T-helper 1 cell (primary cell): ENCODE results near the gene POU2AF1.

Source experiments
- DNase-seq, 5 donors: peaks; one replicate each; pipeline ENCODE4 v3.0.0-alpha.2; 2012 to 2020

POU2AF1 gene

DNA sequence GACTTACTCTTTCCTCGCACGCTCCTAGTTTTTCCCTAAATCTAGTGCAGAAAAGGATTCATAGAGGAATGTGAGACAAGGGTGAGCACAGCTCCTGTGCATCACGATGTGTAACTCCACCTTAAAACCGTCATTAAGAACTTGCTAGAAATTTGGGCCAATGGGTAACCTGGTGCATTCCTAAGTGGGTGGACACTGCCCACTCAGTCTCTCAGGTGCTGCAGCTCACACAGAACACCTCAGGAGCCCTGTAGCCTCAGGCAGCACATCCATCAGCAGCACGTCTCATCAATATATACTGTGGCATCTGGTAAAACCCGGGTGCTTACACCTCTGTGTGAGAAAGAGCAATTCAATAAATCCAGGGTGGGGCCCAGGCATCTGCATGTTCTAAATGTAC lies 68.4 kb downstream of the POU2AF1 start:
- no peak for DNase-seq

DNA sequence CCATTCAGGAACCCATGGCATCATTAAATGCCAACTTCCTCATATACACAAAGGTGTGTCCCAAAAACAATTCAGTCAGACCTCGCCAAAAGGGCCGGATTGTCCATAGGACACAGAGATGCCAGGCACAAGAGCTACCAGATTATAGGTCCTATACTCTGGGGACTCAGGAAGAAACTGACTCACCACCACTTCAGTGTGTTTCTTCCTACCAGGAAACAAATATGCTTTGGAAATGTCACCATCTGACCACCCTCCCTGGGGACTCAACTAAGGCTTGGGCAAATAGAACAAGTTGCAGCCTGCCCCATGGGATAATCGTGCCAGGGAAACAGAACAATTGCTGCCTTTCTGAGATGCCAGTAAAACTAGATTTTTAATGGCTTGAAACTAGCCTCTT lies 69.0 kb downstream of the POU2AF1 start:
- DNase-seq: no peak

DNA sequence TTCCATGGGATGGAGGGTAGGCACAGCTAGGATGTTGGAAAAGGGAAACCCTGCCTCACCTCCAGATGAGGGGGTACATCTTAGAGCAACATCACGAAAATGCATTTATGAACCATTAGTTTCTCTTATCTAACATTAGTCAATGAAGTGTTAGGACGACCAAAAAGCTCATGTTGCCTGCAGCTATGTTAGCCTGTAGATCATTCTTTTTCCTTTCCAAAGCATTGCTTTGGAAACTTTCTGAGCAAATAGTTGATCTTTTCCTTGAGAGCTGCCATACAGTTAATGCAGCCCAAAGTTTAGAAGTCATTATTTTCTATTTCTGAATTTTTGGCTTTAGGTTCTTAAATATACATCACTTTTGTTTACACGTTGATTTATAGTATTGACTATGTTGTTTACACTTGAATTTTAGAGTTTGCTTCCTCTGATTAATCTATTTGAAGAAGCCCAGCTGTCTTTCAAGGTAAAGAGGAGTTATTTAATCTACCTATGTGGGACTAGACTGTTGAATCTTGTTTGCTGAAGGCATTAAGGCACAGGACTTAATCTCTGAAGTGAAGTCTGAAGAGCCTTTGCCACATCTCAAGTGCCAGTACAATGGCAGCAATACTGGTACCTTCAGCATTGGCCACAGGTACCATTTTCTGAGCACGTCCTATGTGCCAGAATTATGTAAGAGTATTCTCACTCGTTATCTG lies 69.7 kb downstream of the POU2AF1 start:
- no peak for DNase-seq

- no peak for DNase-seq
These were observed 70.9 kb downstream of the POU2AF1 start for GRCh38 chr11:111308140-111308539.

GRCh38 chr11:111307472-111308108 lies 71.5 kb downstream of the POU2AF1 start:
- no peak for DNase-seq

- DNase-seq: no peak
These were observed 72.8 kb downstream of the POU2AF1 start for GRCh38 chr11:111306321-111306720.

DNA sequence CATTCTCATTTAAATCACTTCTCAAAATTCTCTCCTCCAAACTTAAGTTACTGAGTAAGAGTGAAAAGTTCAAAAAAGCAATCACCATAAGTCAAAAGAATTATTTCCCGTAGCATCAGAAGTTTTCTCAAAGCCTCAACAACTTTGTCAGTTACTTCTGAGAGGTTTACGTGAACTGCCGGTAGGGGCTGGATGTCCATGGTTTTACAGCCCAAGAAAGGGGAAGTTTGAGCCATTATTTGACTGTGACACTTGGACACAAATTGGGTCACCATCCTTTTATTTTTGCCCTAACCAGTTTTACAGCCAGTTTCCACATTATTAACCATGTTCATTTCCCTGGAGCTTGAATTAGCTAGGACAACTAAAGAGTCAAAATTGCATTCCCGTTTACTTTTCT lies 73.2 kb downstream of the POU2AF1 start:
- no peak for DNase-seq

DNA sequence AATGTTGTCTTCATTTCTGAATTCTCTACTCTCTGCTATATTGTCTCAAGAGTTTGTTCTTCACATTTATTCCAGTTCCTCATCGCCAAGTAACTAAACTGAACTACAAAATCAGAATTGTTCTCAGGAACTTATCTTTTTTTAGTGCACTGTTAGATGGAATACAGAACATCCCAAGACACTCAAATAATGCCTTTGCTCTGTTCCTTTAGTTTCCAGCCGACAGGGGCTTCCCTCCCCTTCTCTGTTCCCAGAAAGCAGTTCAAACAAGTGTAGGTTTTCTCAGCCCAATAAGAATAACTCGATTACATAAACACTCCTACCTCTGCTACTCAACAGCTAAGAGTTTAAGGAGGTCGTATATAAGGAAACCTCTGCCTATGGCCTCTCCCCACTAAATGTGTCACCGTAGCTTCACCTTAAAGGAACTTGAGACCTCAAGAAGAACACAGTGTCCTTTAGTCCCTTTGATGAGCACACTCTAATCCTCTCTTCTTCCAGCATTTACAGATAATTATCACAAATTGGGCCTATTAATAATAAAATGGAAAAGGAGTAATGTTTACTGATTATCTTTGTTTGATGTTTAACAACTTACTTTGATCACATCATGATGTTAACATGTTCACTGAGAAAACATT lies 73.8 kb downstream of the POU2AF1 start:
- no peak for DNase-seq

DNA sequence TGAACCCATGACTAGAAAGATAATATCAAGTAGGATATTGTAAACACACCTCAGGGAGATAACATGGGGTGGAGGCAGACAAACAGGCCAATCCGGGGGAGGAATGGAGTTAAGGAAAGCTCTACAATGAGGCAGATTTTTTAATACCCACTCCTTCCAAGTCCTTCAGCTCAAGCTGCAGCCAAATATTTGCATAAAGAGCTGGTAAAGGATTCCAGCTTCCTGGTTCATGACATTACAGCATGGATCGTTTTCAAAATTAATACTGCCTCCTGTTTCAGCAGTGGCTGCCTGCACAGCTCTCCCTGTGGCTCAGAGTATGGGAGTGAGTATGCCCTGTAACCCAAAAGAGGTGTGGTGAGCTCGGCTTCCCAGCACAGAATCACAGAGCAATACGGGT lies 75.6 kb downstream of the POU2AF1 start:
- DNase-seq: no peak

DNA sequence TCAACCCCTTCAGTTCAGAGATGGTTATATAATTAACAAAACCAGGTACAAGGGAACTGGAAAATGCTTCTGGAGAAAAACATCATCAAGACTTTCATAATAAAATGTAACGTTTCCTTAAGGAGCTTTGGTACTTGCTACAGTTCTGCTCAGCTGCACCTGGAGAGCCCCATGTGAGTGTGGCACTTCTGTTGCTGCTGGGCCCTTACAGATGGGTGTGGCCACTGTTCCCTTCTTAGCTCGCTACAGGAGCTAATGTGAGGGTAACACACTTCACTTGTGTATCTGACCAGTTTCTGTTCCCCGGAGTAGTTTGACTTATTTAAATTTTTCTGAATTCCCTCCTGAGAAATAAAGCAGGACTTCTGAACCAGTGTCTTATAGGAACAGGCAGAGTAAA lies 76.8 kb downstream of the POU2AF1 start:
- no peak for DNase-seq
